KMS-11 (cell line): Measurements from ENCODE around the gene CETN3.

Experiments used
- H2AFZ ChIP-seq: fragments of 200-600 bp; sonication (generic); 2 replicates; pipeline ENCODE4 v1.6.1; 2016; ENCODE audit warnings: antibody characterized with exemption, mixed run types, low read depth
- H3K27ac ChIP-seq: fragments of 200-600 bp; sonication (generic); 2 replicates; pipeline ENCODE4 v1.6.1; 2016; ENCODE audit warnings: mild to moderate bottlenecking, mixed run types
- H3K27me3 ChIP-seq: fragments of 200-600 bp; sonication (generic); 2 replicates; pipeline ENCODE4 v1.6.1; 2017; ENCODE audit warnings: mild to moderate bottlenecking, low read depth, mixed run types, moderate library complexity; ENCODE audit not compliant: insufficient read depth
- H3K36me3 ChIP-seq: fragments of 200-600 bp; sonication (generic); 2 replicates; pipeline ENCODE4 v1.6.1; 2017; ENCODE audit warnings: mild to moderate bottlenecking, mixed run types; ENCODE audit not compliant: insufficient read depth
- H3K4me1 ChIP-seq: fragments of 200-600 bp; sonication (generic); 2 replicates; pipeline ENCODE4 v1.6.1; 2016; ENCODE audit warnings: mild to moderate bottlenecking, low read depth, mixed run types; ENCODE audit not compliant: poor library complexity, severe bottlenecking
- H3K4me2 ChIP-seq: fragments of 200-600 bp; sonication (generic); 2 replicates; pipeline ENCODE4 v1.7.0; 2016; ENCODE audit warnings: mild to moderate bottlenecking, mixed run types
- H3K4me3 ChIP-seq: fragments of 200-600 bp; sonication (generic); IDR thresholded peaks from 2 replicates; pipeline ENCODE4 v1.6.1; 2017; ENCODE audit warnings: low read depth, low read length, mixed read lengths; ENCODE audit not compliant: insufficient read depth
- H3K79me2 ChIP-seq: fragments of 200-600 bp; sonication (generic); 2 replicates; pipeline ENCODE4 v1.6.1; 2016; ENCODE audit warnings: low read depth, mixed run types; ENCODE audit not compliant: insufficient read depth
- H3K9ac ChIP-seq: fragments of 200-600 bp; sonication (generic); 2 replicates; pipeline ENCODE4 v1.6.1; 2016; ENCODE audit warnings: mild to moderate bottlenecking, mixed run types
- H4K20me1 ChIP-seq: fragments of 200-600 bp; sonication (generic); 2 replicates; pipeline ENCODE4 v1.6.1; 2016; ENCODE audit warnings: mild to moderate bottlenecking, mixed run types; ENCODE audit not compliant: insufficient read depth
- TF ChIP-seq, protein P1 (sequence below): fragments of 200-600 bp; sonication (generic); conservative IDR thresholded peaks from 2 replicates; pipeline ENCODE4 v1.6.1; 2017; ENCODE audit warnings: low read depth, mild to moderate bottlenecking, antibody characterized with exemption, low read length, moderate library complexity, mixed read lengths

The CETN3 gene

DNA sequence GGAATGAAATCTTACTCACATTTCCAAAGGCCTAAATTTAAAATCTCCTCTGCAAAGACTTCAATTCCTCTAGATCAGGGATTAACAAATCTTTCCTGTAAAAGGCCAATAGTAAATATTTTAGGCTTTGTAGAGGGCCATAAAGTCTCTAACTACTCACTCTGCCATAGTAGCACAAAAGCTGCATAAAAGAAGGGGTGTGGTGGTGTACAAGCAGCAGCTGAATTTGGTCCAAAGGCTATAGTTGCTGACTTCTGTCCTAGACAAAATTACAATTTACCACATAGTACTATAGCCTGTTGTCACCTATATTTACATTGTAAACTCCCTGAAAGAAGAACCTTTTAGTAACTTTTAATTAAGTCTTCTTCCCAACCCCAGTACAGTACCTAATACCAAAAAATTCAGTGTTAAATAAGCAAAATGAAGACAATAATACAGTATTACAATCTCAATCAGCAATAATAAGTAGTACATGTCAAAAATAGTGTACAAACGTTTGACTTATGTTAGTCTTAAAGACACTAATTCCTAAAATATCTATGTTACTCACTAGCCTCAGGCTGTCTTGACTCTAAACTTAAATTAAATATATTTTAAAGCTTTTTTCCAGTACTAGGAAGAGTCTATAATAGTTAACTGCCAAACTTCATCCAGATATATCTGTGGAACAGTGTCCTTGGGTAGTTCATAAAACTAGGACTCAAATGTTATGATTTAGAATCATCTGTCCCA lies 6.9 kb downstream of the CETN3 start:
- Histone ChIP-seq H3K9ac (no peak overlapping the region), H4K20me1 (no peaks in the 10 kb centered on the region), H3K27me3 (no peaks in the 10 kb centered on the region), H3K4me3 (no peak overlapping the region), H3K4me1 (peaks cover 1% of the 10 kb centered on the region), H3K79me2 (0 out of 2 replicates have a peak, but pooled peaks cover 2% of the 10 kb centered on the region), H2AFZ (no peak overlapping the region), H3K4me2 (no peak overlapping the region), H3K36me3 (no peaks in the 10 kb centered on the region), H3K27ac (no peak overlapping the region)
- TF ChIP-seq, protein P1, sequence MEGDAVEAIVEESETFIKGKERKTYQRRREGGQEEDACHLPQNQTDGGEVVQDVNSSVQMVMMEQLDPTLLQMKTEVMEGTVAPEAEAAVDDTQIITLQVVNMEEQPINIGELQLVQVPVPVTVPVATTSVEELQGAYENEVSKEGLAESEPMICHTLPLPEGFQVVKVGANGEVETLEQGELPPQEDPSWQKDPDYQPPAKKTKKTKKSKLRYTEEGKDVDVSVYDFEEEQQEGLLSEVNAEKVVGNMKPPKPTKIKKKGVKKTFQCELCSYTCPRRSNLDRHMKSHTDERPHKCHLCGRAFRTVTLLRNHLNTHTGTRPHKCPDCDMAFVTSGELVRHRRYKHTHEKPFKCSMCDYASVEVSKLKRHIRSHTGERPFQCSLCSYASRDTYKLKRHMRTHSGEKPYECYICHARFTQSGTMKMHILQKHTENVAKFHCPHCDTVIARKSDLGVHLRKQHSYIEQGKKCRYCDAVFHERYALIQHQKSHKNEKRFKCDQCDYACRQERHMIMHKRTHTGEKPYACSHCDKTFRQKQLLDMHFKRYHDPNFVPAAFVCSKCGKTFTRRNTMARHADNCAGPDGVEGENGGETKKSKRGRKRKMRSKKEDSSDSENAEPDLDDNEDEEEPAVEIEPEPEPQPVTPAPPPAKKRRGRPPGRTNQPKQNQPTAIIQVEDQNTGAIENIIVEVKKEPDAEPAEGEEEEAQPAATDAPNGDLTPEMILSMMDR = no peak

DNA sequence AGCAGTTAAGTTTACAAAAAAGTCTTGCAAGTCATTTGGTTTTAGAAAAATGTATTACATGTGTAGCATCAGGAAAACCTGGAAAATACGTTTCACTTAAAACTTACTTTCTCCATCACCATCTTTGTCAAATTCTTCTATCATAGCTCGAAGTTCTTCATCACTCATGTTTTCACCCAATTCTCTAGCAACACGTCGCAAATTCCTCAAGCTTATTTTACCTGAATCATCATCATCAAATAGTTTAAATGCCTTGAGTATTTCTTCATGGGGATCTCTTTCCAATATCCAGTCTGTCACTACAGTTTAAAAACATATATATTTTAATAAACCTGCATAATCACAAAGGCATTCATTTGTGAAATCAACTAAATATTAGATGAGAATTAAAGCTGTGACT lies 10.3 kb downstream of the CETN3 start:
- no peaks in the 10 kb centered on the region for H3K36me3 ChIP-seq
- no peaks in the 10 kb centered on the region for H3K4me1 ChIP-seq
- no peak overlapping the region for H3K4me2 ChIP-seq
- no peak overlapping the region for H2AFZ ChIP-seq
- H3K79me2 ChIP-seq = no peaks in the 10 kb centered on the region
- no peak overlapping the region for H3K27ac ChIP-seq
- TF ChIP-seq, protein P1 = no peak
- H3K27me3 ChIP-seq = no peaks in the 10 kb centered on the region
- no peak overlapping the region for H3K9ac ChIP-seq
- no peaks in the 10 kb centered on the region for H4K20me1 ChIP-seq
- H3K4me3 ChIP-seq = no peak overlapping the region

DNA sequence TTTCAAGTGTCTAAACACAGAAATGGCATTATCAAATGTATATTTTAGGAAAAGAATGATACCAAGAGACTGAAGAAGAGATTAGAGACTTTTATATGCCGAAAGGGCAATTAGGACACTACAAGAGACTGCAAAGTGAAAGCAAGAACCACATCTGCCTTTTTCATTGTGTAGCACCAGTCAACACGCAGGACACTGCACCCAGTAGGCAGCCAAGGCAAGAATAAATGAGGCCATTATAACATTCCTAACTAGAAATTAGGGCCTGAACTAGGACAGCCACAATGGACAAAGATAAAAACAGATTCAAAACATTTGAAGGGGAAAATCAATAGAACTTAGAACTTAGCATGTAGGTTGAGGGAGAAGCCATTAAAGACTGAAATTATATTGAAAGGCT lies 10.8 kb downstream of the CETN3 start:
- TF ChIP-seq, protein P1 = no peak
- no peak overlapping the region for H2AFZ ChIP-seq
- H3K4me1 ChIP-seq = no peaks in the 10 kb centered on the region
- H3K4me2 ChIP-seq = no peak overlapping the region
- no peaks in the 10 kb centered on the region for H3K27me3 ChIP-seq
- H3K4me3 ChIP-seq = no peak overlapping the region
- no peaks in the 10 kb centered on the region for H3K79me2 ChIP-seq
- H4K20me1 ChIP-seq = no peaks in the 10 kb centered on the region
- H3K9ac ChIP-seq = no peak overlapping the region
- no peaks in the 10 kb centered on the region for H3K36me3 ChIP-seq
- H3K27ac ChIP-seq = no peak overlapping the region

DNA sequence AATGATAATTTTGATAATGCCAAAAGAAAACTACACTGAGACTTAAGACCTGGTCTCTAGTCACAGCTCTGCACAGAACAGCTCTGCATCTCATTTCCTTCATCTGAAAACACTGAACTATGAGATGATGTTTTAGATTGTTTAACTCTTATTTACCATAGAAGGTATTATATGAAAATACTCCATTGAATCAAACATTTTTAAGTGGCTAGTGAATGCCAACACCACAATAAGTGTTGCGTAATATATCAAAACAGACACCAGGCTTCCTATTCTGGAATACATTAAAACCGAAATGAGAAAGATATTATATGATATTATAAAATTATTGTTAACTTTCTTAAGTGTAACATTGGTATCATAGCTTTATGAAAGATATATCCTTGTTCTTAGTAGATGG lies 14.6 kb downstream of the CETN3 start:
- H2AFZ ChIP-seq = no peak overlapping the region
- H3K36me3 ChIP-seq = no peaks in the 10 kb centered on the region
- H3K4me1 ChIP-seq = no peaks in the 10 kb centered on the region
- no peaks in the 10 kb centered on the region for H3K79me2 ChIP-seq
- TF ChIP-seq, protein P1 = no peak
- H4K20me1 ChIP-seq = no peaks in the 10 kb centered on the region
- no peak overlapping the region for H3K27ac ChIP-seq
- H3K27me3 ChIP-seq = no peaks in the 10 kb centered on the region
- H3K9ac ChIP-seq = no peak overlapping the region
- no peak overlapping the region for H3K4me3 ChIP-seq
- H3K4me2 ChIP-seq = no peak overlapping the region
